Medulla oblongata (tissue), 1 donor: ENCODE measurements around the gene SYTL1.

Experiments used
- DNase-seq: peaks from one replicate; pipeline ENCODE4 v3.0.0-alpha.2; 2015; ENCODE audit errors: extremely low spot score

The SYTL1 gene

GRCh38 chr1:27364696-27365371, 23.0 kb downstream of the SYTL1 start:
- DNase-seq = no peak

- peak; percentile 84 for DNase-seq
Measured at GRCh38 chr1:27365372-27366112, 23.7 kb downstream of the SYTL1 start.

- DNase-seq = peak; percentile 41
Measured at GRCh38 chr1:27366113-27366410, 24.2 kb downstream of the SYTL1 start.

GRCh38 chr1:27366411-27367159, 24.8 kb downstream of the SYTL1 start, which contains the start of gene MAP3K6:
Gene MAP3K6 (minus strand): TSS chr1:27366961. CDS start chr1:27366597, 364 bp downstream.
- peak; percentile 58 for DNase-seq

GRCh38 chr1:27367160-27367650, 25.4 kb downstream of the SYTL1 start:
- DNase-seq = no peak

GRCh38 chr1:27368869-27369582, 27.2 kb downstream of the SYTL1 start:
- DNase-seq = no peak

GRCh38 chr1:27372022-27372807, 30.4 kb downstream of the SYTL1 start:
- no peak for DNase-seq

- DNase-seq = no peak
Measured at GRCh38 chr1:27372808-27373690, 31.2 kb downstream of the SYTL1 start.

- DNase-seq = no peak
Measured at GRCh38 chr1:27374362-27375086, 32.7 kb downstream of the SYTL1 start, which contains the start of gene FCN3. Gene FCN3 (minus strand): TSS chr1:27374824. CDS start chr1:27374818, 6 bp downstream.

- no peak for DNase-seq
Measured at GRCh38 chr1:27377760-27378495, 36.1 kb downstream of the SYTL1 start.

- DNase-seq = no peak
Measured at GRCh38 chr1:27379564-27380122, 37.8 kb downstream of the SYTL1 start.

GRCh38 chr1:27380224-27380623, 38.4 kb downstream of the SYTL1 start:
- DNase-seq = no peak

GRCh38 chr1:27380766-27381733, 39.2 kb downstream of the SYTL1 start:
- DNase-seq = no peak

GRCh38 chr1:27381969-27382762, 40.3 kb downstream of the SYTL1 start:
- DNase-seq = no peak

GRCh38 chr1:27383039-27383605, 41.3 kb downstream of the SYTL1 start, which contains the start of gene CD164L2:
Gene CD164L2 (minus strand): TSS chr1:27383333. CDS start chr1:27383239, 94 bp downstream.
- no peak for DNase-seq

GRCh38 chr1:27383661-27384060, 41.8 kb downstream of the SYTL1 start:
- no peak for DNase-seq
